Mucosa of descending colon (tissue), 3 donors: ENCODE data around the gene MVB12B. TPM values are rescaled to one million over a fixed set of nuclear protein-coding genes. Genes with fewer than 3 reads are reported as not detected.

Experiments used
- ATAC-seq: fragments of 200-7000 bp; cut with Tn5 transposase; one replicate; pipeline ENCODE4 v1.9.1; 2020; ENCODE audit warnings: mild to moderate bottlenecking, moderate library complexity
- DNase-seq, 3 donors: peaks; one replicate each; pipeline ENCODE4 v3.0.0-alpha.2; 2020
- H3K36me3 ChIP-seq: fragments of 200-600 bp; one replicate; pipeline ENCODE4 v1.8.0; 2021; ENCODE audit warnings: low read depth, mild to moderate bottlenecking
- H3K4me1 ChIP-seq: fragments of 200-600 bp; one replicate; pipeline ENCODE4 v1.8.0; 2021; ENCODE audit warnings: low read depth, mild to moderate bottlenecking
- H3K4me3 ChIP-seq: fragments of 200-600 bp; one replicate; pipeline ENCODE4 v1.8.0; 2021; ENCODE audit warnings: mild to moderate bottlenecking
- H3K9me3 ChIP-seq: fragments of 200-600 bp; one replicate; pipeline ENCODE4 v1.8.0; 2021; ENCODE audit warnings: mild to moderate bottlenecking
- intact Hi-C, 2 donors: fragments of 100-400 bp; cut with DNase I in 1 of 2; cut with micrococcal nuclease in 1 of 2; formaldehyde crosslinking; loops; one replicate each; pipeline versions ENCODE4 v1.11.0 to v1.11.1; 2022; cut with DNase I, micrococcal nuclease
- total RNA-seq, 3 donors: library from RNA; stranded (reverse); fragmentation: NEBNext Ultra II Directional in 2 of 3; extraction: Animal tissue kit (Norgen Biotek cat#: 25700) in 2 of 3; gene quantifications; one replicate each; pipeline versions ENCODE4 v1.2.1 to v1.2.4, GENCODE V29; 2021 to 2023
- TF ChIP-seq, protein P1 (sequence below): fragments of 200-600 bp; IDR thresholded peaks from one replicate; pipeline ENCODE4 v1.8.0; 2022; ENCODE audit warnings: antibody characterized with exemption, mild to moderate bottlenecking
- donor health status: DM: no; HTN: no; CAD: no; lungs with moderate emphysema.
- donor health status: DM: no; HTN: no; CAD: no.
- donor health status: DM: no; HTN: yes; CAD: no.

The MVB12B gene
- total RNA-seq, 3 donors from 2014 or later: 16.8 to 26.4 (median 21.6) TPM

DNA sequence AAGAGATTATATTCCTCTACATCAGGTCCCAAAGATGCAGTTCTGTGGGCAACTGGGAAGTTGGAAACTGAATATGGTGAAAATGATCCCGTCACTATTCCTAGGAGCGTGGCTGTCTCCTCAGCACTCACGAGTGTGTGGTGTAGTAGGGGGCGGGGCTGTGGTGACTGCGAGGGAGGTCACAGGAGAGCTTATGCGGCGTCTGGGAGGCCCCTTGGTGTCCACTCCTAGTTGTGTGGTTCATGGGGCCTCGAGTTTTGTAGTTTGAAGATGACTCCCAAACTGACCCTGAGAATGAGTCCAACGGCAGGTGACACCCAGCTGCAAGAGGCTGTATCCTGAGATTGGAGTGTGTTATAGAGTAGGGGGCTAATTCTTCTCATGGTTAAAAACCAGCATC lies 68.2 kb downstream of the MVB12B start:
- no peaks in the 10 kb centered on the region for H3K36me3 ChIP-seq

DNA sequence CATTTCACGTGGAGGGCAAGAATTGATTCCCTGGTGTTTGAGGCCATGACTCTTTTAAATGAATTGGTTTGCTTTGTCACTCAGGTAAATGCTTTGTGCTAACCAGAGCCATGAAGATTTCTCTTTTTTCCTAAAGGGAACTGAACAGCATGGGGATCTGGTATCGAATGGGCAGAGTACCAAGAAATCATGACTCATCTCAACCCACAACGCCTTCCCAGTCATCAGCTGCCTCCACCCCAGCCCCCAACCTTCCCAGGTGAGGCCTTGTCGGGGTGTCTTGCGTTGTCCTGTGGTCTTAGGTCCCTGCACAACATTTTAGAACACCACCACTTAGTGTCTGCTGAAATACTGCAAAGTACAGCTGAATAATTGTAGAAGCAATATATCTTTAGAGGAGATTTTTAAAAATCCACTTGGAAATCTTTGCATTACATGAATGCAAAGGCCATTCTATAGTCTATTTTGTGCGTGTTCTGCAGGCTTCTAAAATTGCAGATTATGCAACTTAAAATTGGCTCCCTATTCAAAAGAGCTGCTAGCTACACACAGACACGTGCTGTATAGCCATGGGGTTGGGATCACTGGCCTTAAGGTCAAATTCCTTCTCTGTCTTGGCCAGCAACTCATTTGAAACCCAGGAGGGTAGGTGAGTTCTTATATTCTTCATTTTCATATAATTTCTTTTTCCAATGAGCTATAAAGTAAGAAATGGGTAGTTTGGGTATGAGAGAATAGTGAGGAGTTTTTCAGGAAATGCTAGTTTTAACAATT lies 69.0 kb downstream of the MVB12B start:
- Histone ChIP-seq H3K36me3 (no peaks in the 10 kb centered on the region), H3K4me3 (no peak overlapping the region), H3K4me1 (peaks cover 5% of the 10 kb centered on the region), H3K9me3 (no peaks in the 10 kb centered on the region)
- ATAC-seq (peak; percentile 49), DNase-seq (no peak)
- TF ChIP-seq, protein P1, sequence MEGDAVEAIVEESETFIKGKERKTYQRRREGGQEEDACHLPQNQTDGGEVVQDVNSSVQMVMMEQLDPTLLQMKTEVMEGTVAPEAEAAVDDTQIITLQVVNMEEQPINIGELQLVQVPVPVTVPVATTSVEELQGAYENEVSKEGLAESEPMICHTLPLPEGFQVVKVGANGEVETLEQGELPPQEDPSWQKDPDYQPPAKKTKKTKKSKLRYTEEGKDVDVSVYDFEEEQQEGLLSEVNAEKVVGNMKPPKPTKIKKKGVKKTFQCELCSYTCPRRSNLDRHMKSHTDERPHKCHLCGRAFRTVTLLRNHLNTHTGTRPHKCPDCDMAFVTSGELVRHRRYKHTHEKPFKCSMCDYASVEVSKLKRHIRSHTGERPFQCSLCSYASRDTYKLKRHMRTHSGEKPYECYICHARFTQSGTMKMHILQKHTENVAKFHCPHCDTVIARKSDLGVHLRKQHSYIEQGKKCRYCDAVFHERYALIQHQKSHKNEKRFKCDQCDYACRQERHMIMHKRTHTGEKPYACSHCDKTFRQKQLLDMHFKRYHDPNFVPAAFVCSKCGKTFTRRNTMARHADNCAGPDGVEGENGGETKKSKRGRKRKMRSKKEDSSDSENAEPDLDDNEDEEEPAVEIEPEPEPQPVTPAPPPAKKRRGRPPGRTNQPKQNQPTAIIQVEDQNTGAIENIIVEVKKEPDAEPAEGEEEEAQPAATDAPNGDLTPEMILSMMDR: no peak
- intact Hi-C loops: loop anchor here (5.0 to 10.0 kb wide), 2 partner anchors 81 to 93 kb away; no protein-coding TSS in a partner anchor

More for the DNA sequence above, 68.2 kb downstream of the MVB12B start:
- TF ChIP-seq, protein P1: no peak
- Histone ChIP-seq H3K4me3 (no peak overlapping the region), H3K4me1 (peaks cover 5% of the 10 kb centered on the region), H3K9me3 (no peaks in the 10 kb centered on the region)
- ATAC-seq: no peak
- no peak for DNase-seq
- intact Hi-C loops: loop anchor here (5.0 to 10.0 kb wide), 2 partner anchors 80 to 93 kb away; no protein-coding TSS in a partner anchor

DNA sequence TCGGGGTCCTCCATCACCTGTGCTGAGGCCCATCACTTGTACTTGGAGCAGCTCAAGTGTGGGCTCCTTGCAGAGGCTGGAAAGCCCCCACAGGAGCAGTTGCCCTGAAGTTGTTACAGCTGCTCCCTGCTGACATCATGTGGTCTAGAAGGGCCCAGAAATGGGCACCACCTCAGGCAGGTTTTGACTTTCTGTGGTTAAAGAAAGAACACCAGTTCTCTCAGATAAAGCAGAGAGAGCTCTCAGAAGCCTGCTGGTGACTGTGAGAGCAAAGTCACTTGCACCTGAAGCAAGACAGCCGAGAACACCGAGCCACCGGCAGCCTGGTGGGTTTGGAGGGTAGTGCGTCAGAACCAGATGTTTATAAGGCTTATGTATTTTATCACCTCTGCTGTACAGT lies 70.4 kb downstream of the MVB12B start:
- Histone ChIP-seq H3K4me3 (no peak overlapping the region), H3K36me3 (no peaks in the 10 kb centered on the region), H3K4me1 (peaks cover 5% of the 10 kb centered on the region), H3K9me3 (no peaks in the 10 kb centered on the region)
- TF ChIP-seq, protein P1: no peak
- ATAC-seq (peak; percentile 68), DNase-seq (peak in 1 of 3 donors; percentile 40)
- intact Hi-C loops: loop anchor here (5.0 to 10.0 kb wide), 2 partner anchors 82 to 95 kb away; no protein-coding TSS in a partner anchor

DNA sequence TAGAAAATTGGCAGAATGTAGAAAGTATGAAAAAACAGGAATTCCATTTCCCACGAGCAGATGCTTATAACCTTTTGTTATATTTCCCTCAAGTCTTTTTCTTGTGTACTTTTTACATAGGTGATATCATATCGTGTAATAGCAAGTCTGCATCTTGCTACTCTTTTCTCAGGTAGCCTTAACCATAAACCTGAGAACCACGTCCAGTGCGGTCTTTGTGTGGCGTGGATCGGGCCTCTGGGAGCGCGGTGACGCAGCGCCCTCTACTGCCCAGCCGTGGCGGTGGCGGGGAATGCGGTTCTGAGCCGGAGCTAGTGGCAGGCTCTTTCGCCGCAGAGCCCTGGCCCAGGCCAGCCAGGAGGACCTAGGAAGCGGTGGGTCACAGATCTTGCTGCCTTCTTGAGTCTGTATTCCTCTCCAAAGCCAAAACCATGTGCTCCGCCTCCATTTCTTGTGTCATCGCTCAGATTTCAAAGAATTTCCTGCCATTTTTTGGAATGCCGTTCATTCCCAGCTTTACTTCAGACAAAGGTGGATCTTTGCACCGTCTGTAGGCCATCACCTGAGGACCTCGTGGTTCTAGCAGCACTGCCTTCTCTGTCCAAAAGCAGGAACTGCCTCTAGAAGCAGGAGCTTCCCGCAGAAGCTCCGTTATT lies 71.9 kb downstream of the MVB12B start:
- no peak overlapping the region for H3K4me3 ChIP-seq
- H3K4me1 ChIP-seq: peaks cover 5% of the 10 kb centered on the region
- intact Hi-C loops: loop anchor here (5.0 to 10.0 kb wide), 2 partner anchors 84 to 96 kb away; no protein-coding TSS in a partner anchor
- H3K36me3 ChIP-seq: no peaks in the 10 kb centered on the region
- DNase-seq (peak; percentile 81 to 91 (median 89)), ATAC-seq (peak; percentile 88)
- TF ChIP-seq, protein P1: peak; percentile 91
- no peaks in the 10 kb centered on the region for H3K9me3 ChIP-seq

DNA sequence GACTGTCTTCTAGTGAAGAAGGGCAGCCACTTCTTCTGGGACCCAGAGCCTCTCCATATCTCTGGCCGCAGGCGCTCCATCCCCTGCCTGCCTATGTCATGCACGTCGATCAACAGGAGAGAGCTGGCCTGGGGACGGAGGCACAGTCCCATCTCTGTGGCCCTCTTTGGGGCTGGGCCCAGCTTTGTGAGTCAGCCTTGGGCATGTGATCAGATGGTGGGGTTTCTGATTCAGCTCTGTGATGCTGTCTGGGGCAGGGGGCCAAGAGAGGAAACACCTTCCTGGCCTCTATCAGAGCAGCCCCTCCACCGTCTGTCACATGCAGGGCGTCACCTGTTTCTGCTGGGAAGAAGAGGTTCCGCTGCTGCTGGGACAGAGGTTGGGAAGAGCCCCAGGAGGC lies 72.6 kb downstream of the MVB12B start:
- Histone ChIP-seq H3K4me1 (peaks cover 5% of the 10 kb centered on the region), H3K9me3 (no peaks in the 10 kb centered on the region), H3K4me3 (no peak overlapping the region), H3K36me3 (no peaks in the 10 kb centered on the region)
- TF ChIP-seq, protein P1: no peak
- DNase-seq (no peak), ATAC-seq (no peak)
- intact Hi-C loops: loop anchor here (5.0 to 10.0 kb wide), 2 partner anchors 84 to 97 kb away; no protein-coding TSS in a partner anchor
